Measurements from ENCODE around the gene AAGAB. TPM values are rescaled to one million over a fixed set of nuclear protein-coding genes. Genes with fewer than 3 reads are reported as not detected.
A peak's percentile ranks its signal among the peaks of the same experiment; 100 is the strongest.

The AAGAB gene
- total RNA-seq, 2 experiments from 2014 or later = 14.2 to 15.6 TPM

GRCh38 chr15:67187351-67187854, 67.1 kb downstream of the AAGAB start:
- peaks cover 93% of the 10 kb centered on the region for H3K36me3 ChIP-seq (ENCODE audit: insufficient read depth, low read length)
- intact Hi-C loops (cut with DNase I, micrococcal nuclease) = no loop called here
- ChIA-PET CTCF (no interaction called here), POLR2A (no interaction called here)
- peaks cover 86% of the 10 kb centered on the region for H3K36me3 Mint-ChIP-seq (ENCODE audit: low read depth)
- no peaks in the 10 kb centered on the region for H3K27me3 Mint-ChIP-seq
- H3K4me3 ChIP-seq (ENCODE audit: low read length) = no peak overlapping the region
- no peak overlapping the region for H3K27ac Mint-ChIP-seq
- DNase-seq = no peak
- no peaks in the 10 kb centered on the region for H3K9me3 Mint-ChIP-seq
- H3K27me3 ChIP-seq (ENCODE audit: control insufficient read depth in 1 of 2, insufficient read depth in 2 of 2, low read length in 2 of 2) = no peaks in the 10 kb centered on the region
- H3K9me3 ChIP-seq (ENCODE audit: control insufficient read depth in 1 of 2, insufficient read depth in 1 of 2, low read length in 2 of 2) = peaks cover 0 to 8% of the 10 kb centered on the region in 2 experiments
- TF ChIP-seq, protein P1, sequence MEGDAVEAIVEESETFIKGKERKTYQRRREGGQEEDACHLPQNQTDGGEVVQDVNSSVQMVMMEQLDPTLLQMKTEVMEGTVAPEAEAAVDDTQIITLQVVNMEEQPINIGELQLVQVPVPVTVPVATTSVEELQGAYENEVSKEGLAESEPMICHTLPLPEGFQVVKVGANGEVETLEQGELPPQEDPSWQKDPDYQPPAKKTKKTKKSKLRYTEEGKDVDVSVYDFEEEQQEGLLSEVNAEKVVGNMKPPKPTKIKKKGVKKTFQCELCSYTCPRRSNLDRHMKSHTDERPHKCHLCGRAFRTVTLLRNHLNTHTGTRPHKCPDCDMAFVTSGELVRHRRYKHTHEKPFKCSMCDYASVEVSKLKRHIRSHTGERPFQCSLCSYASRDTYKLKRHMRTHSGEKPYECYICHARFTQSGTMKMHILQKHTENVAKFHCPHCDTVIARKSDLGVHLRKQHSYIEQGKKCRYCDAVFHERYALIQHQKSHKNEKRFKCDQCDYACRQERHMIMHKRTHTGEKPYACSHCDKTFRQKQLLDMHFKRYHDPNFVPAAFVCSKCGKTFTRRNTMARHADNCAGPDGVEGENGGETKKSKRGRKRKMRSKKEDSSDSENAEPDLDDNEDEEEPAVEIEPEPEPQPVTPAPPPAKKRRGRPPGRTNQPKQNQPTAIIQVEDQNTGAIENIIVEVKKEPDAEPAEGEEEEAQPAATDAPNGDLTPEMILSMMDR (IDR thresholded peaks at IDR 0.05) = no peak
- no peak overlapping the region for H3K4me3 Mint-ChIP-seq
- H3K27ac ChIP-seq (ENCODE audit: low read depth in 1 of 2, low read length in 2 of 2) = no peak overlapping the region
- H3K4me1 ChIP-seq (ENCODE audit: insufficient read depth, low read length) = peaks cover 11% of the 10 kb centered on the region
- no peak for ATAC-seq (ENCODE audit: poor library complexity)
- H3K4me1 Mint-ChIP-seq (ENCODE audit: low read depth) = no peaks in the 10 kb centered on the region

GRCh38 chr15:67186688-67187087, 67.8 kb downstream of the AAGAB start:
- H3K27me3 Mint-ChIP-seq = no peaks in the 10 kb centered on the region
- no peak overlapping the region for H3K4me3 Mint-ChIP-seq
- no peaks in the 10 kb centered on the region for H3K4me1 Mint-ChIP-seq (ENCODE audit: low read depth)
- Histone ChIP-seq H3K36me3 (ENCODE audit: insufficient read depth, low read length) (peaks cover 92% of the 10 kb centered on the region), H3K4me1 (ENCODE audit: insufficient read depth, low read length) (peaks cover 11% of the 10 kb centered on the region), H3K27ac (ENCODE audit: low read depth in 1 of 2, low read length in 2 of 2) (no peak overlapping the region), H3K27me3 (ENCODE audit: control insufficient read depth in 1 of 2, insufficient read depth in 2 of 2, low read length in 2 of 2) (no peaks in the 10 kb centered on the region), H3K4me3 (ENCODE audit: low read length) (no peak overlapping the region), H3K9me3 (ENCODE audit: control insufficient read depth in 1 of 2, insufficient read depth in 1 of 2, low read length in 2 of 2) (peaks cover 0 to 8% of the 10 kb centered on the region in 2 experiments)
- TF ChIP-seq, protein P1 (IDR thresholded peaks at IDR 0.05) = no peak
- intact Hi-C loops (cut with DNase I, micrococcal nuclease) = no loop called here
- ATAC-seq (ENCODE audit: poor library complexity) = no peak
- DNase-seq = no peak
- CTCF ChIA-PET = no interaction called here
- peak overlapping the region; percentile 17 for H3K27ac Mint-ChIP-seq
- H3K36me3 Mint-ChIP-seq (ENCODE audit: low read depth) = peaks cover 86% of the 10 kb centered on the region
- POLR2A ChIA-PET = no interaction called here
- no peaks in the 10 kb centered on the region for H3K9me3 Mint-ChIP-seq

DNA sequence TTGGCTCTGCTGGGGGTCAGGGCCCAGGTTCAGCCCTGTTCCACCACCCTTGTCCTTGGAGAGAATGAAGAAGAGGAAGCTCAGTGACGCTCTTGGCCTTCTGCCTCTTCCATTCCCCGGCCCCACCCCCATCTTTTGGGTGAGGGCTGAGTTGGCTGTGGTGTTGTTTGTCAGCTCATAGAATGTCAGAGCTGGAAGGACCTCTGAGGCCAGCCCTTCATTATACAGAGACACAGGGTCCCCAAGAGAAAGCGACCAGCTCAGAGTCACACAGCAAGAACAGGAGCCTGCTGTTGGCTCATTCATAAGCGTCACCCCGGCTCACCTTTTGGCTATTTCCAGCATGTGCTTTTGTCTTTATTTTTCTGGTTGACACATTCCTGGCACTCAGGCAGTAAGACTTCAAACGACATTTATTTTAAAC, 68.2 kb downstream of the AAGAB start:
- ChIA-PET CTCF (no interaction called here), POLR2A (no interaction called here)
- H3K36me3 Mint-ChIP-seq (ENCODE audit: low read depth) = peaks cover 85% of the 10 kb centered on the region
- DNase-seq (no peak), ATAC-seq (ENCODE audit: poor library complexity) (no peak)
- TF ChIP-seq, protein P1 (IDR thresholded peaks at IDR 0.05) = no peak
- Histone ChIP-seq H3K4me1 (ENCODE audit: insufficient read depth, low read length) (peaks cover 11% of the 10 kb centered on the region), H3K27me3 (ENCODE audit: control insufficient read depth in 1 of 2, insufficient read depth in 2 of 2, low read length in 2 of 2) (no peaks in the 10 kb centered on the region), H3K4me3 (ENCODE audit: low read length) (no peak overlapping the region), H3K9me3 (ENCODE audit: control insufficient read depth in 1 of 2, insufficient read depth in 1 of 2, low read length in 2 of 2) (peaks cover 0 to 8% of the 10 kb centered on the region in 2 experiments), H3K36me3 (ENCODE audit: insufficient read depth, low read length) (peaks cover 92% of the 10 kb centered on the region), H3K27ac (ENCODE audit: low read depth in 1 of 2, low read length in 2 of 2) (peak overlapping the region in 1 of 2 donors; percentile 10)
- H3K4me3 Mint-ChIP-seq = no peak overlapping the region
- H3K4me1 Mint-ChIP-seq (ENCODE audit: low read depth) = no peaks in the 10 kb centered on the region
- no peaks in the 10 kb centered on the region for H3K27me3 Mint-ChIP-seq
- H3K27ac Mint-ChIP-seq = peak overlapping the region; percentile 17
- intact Hi-C loops (cut with DNase I, micrococcal nuclease) = no loop called here
- no peaks in the 10 kb centered on the region for H3K9me3 Mint-ChIP-seq

Measured in CD4-positive, alpha-beta T cell (primary cell).